GM03348 (cell line): ENCODE measurements around the gene MPP2.
A peak's percentile ranks its signal among the peaks of the same experiment; 100 is the strongest.
"Not testable (repeated sequence)": the region's sequence is repeated elsewhere in the genome, so short reads cannot be mapped to it uniquely, and the experiment has no call there.

ENCODE experiments used
- DNase-seq: peaks from one replicate; pipeline ENCODE4 v3.0.0; 2012; ENCODE audit warnings: low spot score

MPP2 gene, protein sequence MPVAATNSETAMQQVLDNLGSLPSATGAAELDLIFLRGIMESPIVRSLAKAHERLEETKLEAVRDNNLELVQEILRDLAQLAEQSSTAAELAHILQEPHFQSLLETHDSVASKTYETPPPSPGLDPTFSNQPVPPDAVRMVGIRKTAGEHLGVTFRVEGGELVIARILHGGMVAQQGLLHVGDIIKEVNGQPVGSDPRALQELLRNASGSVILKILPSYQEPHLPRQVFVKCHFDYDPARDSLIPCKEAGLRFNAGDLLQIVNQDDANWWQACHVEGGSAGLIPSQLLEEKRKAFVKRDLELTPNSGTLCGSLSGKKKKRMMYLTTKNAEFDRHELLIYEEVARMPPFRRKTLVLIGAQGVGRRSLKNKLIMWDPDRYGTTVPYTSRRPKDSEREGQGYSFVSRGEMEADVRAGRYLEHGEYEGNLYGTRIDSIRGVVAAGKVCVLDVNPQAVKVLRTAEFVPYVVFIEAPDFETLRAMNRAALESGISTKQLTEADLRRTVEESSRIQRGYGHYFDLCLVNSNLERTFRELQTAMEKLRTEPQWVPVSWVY

DNA sequence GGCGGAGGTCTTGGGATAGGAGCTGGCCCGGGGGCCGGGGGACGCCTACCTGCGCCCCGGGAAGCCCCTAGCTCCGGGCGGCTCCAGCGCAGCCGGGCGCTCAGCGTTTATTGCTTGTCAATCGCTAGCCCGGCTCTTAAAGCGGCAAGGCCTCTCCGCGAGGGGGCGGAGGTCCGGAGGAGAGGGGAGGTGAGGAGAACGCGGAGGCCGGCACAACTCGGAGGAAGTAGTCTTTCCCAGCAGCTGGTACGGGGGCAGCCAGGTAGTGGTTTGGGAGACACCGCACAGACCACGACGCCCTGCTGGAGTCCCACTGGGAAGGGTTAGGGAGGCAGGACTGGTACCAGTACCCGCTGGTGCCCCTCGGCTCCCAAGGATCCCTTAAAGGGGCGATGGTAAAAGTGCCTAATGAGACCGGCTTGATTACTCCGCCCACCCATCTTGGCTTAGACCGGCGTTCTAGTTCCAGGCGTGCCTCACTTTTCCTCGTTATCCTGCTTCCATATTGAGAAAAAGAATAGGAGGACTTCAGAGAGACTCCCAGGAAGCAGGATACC is at the start of gene MPP2:
TSS of gene MPP2 (minus strand) at position 112 of the 557 bp plus-strand sequence. CDS start 3,076 bp downstream, outside the sequence.
- DNase-seq, result peak; percentile 86

DNA sequence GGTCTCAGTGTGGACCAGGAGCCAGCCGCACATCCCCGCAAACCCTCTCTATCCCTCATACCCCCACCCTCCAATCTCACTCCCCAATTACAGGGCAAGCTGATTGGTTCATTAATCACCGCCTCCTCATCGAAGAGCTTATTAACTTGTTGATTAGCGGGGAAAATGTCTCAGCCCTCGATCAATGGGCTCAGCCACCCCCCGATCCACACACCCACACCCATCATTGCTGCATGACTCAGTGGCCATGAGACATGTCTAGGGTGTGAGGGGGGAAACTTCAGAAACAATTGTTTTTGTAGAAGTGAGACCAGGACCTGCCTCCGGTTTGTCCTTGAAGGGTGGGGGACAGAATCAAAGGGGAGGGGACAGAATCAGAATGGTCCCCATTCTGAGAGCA is 48.9 kb upstream of the MPP2 start:
- no peak for DNase-seq

DNA sequence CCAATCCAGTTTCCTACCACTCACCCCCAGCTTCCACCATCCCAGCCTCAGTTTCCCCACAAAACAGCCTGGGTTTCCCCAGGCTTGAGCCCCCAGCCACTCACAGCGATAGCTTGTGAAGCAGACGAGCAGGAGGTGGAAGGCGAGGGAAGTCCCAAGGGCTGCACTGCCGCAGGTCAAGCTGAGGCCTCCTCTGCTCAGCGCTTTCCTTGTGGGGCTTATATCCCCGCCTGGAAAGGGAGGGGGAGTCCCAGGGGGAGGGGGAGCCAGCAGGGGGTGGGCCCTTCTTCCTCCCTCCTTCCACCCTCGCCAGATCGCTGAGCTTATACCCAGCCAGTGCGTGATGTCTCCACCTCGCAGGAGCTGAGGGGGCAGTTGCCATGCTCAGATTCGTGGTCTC is 46.4 kb upstream of the MPP2 start, which contains the start of gene PYY:
TSS of gene PYY (minus strand) at position 195 of the 400 bp plus-strand sequence. CDS start 457 bp downstream, outside the sequence.
- no peak for DNase-seq

DNA sequence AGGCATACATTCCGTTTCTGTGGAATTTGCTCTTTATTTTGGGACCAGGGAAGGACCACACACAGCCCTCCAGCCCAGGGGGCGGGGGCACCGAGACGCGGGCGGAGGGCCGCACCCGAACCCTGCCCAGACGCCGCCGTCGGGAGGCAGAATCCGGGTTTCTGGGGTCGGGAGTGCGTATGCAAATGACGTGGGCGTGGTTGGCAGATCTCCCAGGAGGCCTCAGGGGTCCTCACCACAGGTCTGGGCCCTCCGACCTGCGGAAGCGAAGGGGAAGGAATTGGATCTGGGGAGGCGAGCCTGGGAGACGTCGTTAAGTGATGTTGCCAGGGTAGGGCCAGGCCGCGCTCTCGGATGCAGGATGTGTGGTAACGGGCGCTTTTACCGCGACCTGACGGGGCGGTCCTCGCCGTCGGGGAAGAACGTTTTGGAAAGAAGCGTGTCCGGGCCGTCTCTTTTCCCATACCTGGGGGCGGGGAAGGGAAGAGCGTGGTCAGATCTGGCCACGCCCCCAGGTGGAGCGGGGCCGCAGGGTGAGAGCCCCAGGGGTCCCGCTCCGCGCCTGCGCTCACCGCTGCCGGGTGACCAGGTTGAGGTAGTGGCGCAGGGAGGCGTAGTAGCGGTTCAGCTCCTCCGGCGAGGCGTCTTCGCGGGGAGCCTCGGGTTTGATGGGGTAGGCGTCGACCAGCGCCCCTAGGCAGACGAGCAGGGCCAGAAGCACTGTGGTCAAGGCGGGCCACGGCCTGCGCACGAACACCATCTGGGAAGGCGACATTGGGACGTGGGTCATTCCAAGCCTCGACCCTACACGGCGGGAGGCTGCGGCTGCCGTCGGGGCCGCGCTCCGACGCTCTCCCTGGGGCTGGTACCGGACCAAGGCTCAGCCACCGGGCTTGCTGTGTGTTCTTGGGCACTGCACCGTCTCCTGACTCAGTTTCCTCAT is 45.7 kb upstream of the MPP2 start:
- no peak for DNase-seq

DNA sequence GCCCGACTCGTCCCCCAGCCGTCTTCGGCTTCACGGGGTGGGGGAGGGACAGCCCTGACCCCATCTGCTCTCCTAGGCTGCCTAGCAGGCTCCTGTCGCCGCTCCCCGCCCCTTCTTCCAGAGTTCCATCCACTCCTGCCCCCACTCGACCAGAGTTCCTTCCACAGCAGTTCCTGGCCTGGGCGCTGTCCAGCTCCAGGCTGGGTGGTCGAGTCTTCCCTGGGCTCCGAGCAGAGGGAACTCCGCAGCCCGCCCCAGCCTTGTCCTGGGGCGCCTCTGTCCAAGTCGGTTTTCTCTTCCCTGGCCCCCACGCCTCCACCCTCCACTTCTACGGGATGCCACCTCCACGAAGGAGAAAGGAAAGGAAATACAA is 45.0 kb upstream of the MPP2 start:
- peak; percentile 31 for DNase-seq

DNA sequence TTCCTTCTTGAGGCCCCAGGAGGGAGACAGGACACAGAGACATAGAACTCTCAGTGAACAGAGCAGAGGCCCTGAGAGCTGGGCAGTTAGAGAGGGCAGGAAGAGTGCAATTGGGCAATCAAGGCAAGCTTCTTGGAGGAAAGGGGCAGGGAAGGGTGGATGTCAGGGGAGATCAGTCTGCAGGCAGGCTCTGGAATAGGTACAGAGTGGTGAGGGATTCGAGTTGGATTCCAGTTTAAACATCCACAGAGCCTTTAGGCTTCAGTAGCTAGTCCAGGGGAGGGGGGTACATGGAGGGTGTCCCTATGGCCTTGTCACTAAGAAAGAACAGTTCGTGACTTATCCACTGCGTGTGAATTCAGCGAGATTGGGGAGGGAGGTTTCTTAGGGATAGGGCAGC is 44.4 kb upstream of the MPP2 start:
- no peak for DNase-seq

DNA sequence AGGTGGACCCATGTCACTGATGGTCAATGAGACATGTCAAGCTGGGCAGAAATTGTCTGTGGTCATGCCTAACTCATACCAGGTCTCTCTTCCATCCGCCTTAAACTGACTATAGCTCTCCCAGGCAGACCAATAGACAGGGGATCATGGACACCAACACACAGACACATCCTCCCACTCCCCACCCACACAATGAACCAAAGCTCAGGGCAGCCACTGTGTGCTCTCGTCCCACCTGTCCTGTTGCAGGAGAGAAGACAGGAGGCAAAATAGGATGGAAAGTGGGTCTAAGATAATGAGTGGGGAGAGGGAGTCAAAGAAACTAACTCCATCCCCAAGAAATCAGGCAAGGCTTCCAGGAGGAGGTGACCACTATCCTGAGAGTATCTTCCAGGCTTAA is 43.2 kb upstream of the MPP2 start:
- DNase-seq, result no peak

DNA sequence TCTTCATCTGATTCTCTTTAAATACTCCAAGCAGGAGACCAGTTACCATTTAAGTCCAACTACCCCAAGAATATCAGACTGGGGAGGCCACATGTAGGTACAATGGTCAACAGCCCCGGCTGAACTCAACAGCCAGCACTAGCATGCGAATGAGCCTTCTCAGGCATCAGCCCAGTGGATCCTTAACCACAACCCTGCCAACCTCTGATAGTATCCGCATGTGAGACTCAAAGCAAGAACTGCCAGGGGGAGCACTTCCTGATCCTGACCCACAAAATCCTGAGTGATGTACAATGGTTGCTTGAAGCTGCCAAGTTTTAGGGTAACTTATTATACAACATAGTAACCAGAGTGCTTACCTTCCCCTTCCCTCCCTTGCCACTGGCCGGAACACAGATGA is 42.4 kb upstream of the MPP2 start:
- no peak for DNase-seq

DNA sequence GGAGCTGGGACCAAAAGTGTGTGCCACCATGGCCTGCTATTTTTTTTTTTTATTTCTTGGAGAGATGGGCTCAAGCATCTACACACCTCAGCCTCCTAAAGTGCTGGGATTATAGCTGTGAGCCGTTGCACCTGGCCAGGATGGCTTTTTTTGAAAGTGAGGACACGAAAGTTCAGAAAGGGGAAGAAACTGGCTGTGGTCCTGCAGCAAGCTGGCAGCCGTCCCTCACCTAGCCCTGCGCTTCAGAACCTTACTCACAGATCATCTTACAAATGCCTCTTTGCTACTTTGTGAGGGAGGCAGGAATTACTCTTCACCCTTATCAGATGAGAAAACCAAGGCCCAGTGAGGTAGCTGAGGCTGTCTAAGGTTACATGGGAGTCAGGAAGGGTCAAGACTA is 39.4 kb upstream of the MPP2 start:
- no peak for DNase-seq

DNA sequence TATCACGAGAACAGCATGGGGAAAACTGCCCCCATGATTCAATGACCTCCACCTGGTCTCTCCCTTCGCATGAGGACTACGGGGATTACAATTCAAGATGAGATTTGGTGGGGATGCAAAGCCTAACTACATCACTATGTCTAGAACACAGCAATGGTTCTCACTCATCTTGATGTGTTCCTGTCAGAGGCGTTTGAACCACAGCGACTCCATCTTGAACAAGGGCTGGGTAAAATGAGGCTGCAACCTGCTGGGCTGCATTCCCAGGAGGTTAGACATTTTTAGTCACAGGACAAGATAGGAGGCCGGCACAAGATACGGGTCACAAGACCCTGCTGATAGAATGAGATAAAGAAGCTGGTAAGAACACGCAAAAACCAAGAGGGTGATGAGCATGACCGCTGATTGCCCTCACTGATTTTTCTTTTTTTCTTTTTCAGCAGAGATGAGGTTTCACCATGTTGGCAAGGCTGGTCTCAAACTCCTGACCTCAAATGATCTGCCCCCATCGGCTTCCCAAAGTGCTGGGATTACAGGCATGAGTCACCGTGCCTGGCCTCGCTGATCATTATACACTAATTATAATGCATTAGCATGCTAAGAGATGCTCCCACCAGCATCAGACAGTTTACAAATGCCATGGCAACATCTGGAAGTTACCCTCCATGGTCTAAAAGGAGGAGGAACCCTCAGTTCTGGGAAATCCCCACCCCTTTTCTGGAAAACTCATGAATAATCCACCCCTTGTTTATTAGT is 37.9 kb upstream of the MPP2 start:
- DNase-seq, result no peak

DNA sequence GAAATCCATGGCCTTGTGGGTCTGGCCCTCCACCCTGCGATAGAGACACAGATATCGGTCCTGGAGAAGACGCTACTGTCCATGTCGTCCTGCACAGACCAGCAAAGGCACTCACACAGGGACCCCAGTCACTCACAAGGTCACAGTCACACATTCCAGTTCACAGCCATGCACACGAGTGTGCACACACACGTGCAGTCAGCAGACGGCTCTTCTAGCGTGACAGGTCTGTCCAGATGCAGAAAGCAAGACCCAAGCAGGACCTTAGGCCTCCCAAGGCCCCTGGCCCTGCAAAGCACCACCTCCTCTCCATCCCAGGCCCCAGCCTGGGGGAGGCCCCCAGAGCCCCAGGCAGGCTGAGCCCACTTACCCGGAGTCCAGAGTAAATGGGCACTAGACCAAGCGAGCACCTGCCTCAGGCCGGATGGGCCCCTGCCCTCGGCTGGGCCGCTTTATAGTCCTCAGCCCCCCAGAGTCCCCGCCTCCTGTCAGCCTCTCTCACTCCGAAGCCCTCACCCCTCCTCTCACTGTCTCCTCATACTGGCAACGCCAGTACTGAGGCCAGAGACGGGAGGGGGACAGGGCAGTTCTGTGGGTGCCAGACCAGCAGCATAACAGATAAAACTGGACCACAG is 34.8 kb upstream of the MPP2 start, which contains the start of gene PPY:
TSS of gene PPY (minus strand) at position 426 of the 635 bp plus-strand sequence. CDS start 822 bp downstream, outside the sequence.
- no peak for DNase-seq

DNA sequence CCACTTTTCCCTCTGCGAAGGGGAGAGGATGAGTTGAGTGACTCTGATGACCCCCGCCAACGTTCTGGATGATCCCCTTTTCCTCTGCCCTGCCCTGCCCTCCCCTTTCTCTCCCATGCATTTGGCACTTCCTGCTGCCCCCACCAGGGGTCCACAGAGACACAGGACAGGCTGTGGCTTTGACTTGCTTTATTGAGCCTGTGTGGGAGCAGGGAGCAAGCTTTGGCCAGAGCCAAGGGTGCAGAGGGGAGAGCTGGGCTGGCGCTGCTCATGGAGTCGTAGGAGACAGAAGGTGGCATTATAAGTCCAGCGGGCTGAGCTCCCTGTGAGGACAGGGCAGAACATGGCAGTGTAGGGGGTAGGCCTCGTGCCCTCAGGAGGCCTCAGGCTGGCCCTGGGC is 33.3 kb upstream of the MPP2 start:
- DNase-seq, result peak; percentile 55

DNA sequence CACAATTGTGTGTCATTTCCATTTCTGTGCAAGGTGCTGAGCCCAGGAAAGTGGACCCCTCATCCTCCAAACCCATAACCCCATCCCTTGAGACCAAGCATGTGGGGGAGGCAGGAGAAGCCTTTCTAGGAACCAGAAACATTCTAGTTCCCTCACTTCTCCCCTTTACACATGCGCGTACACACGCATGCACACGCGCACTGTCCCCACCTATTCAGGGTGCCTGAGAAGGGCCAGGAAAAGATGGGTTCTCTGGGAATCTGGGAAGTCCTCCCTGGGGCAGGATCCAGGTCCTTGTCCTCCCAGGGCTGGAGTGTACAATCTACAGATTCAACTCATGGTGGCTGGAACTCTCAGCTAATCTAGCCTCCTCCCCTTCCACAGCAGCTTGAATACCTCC is 32.5 kb upstream of the MPP2 start:
- no peak for DNase-seq

DNA sequence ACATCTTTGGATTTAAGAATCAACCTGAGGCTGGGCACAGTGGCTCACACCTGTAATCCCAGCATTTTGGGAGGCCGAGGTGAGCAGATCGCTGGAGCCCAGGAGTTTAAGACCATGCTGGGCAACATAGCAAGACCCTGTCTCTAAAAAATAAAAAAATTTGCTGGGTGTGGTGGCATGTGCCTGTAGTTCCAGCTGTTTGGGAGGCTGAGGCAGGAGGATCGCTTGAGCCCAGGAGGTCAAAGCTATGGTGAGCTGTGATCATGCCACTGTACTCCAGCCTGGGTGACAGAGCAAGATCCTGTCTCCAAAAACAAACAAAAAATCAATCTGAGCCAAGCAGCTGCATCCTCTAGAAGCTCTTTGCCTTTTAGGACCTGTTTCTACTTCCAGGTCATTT is 32.1 kb upstream of the MPP2 start:
- not testable (repeated sequence) for DNase-seq

DNA sequence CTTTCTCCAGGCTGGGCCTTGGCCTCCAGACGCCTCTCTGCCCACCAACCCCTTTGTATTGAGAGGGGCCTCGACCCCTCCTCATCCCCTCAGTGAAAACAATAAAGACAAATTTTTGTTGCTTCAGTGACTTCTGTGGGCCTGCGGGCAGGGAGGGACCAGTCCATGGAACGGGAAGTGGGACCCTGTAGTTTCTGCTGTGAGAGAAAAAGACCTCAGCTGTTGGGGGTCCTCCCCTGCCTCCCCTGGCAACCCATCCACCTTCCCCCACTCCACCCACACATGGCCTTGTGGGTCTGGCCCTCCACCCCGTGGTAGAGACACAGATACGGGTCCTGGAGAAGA is 31.5 kb upstream of the MPP2 start:
- no peak for DNase-seq

DNA sequence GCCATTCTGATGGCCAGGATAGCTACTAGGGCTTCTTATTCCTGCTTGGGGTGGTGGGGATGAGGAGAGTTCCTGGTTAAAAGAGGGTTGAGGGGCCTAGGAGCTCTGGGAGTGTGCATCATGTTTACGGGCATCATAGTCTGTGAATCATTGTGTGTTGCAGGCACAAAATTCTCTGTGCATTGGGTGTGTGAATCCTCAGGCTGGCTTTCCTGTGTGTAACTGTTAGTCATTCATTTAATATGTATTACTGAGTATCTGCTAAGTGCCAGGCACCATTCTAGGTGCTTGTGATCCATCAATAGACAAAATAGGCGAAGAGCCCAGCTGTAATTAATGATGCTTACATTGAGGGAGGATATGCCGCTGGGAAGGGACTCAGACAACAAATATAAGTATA is 29.1 kb upstream of the MPP2 start:
- DNase-seq, result peak; percentile 49

DNA sequence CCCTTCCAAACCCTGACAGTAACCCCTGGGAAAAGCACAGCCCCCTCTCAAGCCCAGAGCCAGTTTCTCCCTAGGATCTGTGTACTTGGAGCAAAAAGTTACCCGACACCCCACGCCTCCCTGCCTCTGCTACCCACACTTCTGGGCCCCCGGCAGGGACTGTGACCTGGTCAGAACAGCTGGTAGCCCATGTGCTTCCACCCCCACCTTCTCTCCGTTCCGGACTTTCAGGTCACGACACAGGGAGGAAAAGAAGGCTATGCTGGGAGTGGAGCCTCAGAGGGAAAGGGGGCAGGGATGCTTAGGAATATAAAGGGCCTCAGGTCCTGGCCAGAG is 28.6 kb upstream of the MPP2 start:
- no peak for DNase-seq

DNA sequence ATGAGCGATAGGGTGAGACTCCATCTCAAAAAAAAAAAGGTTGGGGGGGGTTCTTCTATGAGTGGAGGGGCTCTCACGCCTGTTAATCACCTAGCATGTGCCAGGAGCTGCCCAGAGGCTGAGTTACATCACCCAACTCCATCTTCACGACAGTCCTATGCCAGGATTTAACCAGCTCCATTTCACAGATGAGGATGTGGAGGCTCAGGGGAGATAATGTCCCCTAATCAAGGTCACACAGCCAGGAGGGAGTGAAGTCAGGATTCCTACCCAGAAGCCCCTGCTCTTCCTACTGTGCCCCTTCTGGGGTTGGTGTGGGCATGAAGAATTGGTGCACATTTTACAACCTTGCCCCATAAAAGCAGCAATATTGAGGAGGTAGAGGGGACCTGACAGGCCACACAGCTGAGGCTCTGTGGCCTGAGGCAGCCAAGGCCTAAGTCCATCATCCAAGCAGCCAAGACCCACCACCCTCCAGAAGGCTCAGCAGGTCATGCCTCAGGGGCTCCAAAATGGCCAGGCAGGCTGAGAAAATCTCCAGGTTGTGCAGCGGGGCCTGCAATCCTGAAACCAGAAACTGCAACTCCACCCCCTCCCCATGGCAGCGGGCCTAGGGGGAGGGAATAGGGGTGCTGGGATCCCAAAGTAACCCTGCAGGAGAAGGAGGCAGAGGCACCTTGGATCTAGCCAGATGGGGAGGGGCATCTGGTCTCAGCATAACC is 28.0 kb upstream of the MPP2 start:
- DNase-seq, result no peak

DNA sequence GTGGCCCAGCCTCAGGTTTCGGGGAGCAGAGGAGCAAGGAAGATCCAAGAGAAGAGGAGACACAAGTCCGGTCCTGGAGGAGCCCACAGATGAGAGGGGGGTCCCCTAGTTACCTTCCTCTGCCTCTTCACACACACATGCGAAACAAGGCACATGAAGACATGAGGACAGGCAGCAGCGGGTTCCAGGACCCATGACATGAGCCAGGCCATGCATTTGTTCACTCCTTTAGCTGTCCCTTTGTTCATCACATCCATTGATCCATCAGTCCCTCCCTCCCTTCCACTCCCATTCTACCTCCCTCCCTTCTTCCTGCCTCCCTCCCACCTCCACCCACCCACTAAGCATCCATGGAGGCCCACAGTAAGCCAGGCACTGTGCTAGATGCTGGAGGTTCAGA is 25.6 kb upstream of the MPP2 start:
- DNase-seq, result no peak

DNA sequence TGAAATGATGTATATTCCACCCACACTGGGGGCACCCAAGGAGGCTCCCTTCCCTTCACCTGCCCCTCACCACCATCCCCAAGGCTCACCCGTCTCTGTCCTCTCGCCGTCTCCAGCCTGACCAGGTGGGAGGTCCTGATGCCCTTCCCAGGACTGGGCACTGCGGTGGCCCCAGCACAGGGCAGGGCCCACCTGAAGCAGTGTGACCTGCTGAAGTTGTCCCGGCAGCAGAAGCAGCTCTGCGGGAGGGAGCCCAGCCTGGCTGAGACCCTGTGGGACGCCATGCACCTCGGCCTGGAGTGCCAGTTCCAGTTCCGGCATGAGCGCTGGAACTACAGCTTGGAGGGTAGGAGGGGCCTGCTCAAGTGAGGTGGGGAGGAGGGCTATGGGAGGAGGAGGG is 25.0 kb upstream of the MPP2 start:
- no peak for DNase-seq
